SU-DHL-6 (cell line): Measurements from ENCODE around the gene CYP2C19.

Experiments used
- CTCF ChIP-seq: fragments of 200-600 bp; sonication (generic); IDR thresholded peaks from one replicate; pipeline ENCODE4 v1.5.1; 2017; ENCODE audit warnings: antibody characterized with exemption, mild to moderate bottlenecking, low read length, moderate library complexity; ENCODE audit not compliant: insufficient read depth, poor library complexity, severe bottlenecking
- EZH2phosphoT487 ChIP-seq: fragments of 200-600 bp; sonication (generic), shearing (Covaris generic); conservative IDR thresholded peaks from 2 replicates; pipeline ENCODE4 v1.6.1; 2018; ENCODE audit warnings: mild to moderate bottlenecking, antibody characterized with exemption, low read length, moderate library complexity, mixed read lengths

DNA sequence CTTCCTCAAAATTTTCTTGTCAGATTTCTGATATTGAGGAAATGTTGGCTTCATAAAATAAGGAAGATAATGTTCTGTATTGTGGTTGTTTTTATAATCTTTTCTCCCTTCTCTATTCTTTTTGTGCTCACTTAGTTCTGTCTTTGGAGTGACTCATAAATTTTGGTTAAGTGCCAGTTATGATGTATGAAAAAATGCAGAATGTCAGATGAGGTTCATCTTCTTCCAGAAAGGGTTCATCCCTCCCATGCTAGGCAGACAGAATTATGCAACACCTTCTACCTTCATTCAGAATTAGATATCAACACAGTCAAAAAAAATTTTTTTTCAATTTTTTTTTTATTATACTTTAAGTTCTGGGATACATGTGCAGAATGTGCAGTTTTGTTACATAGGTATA lies 36.6 kb upstream of the CYP2C19 start:
- no peak for TF ChIP-seq CTCF
- no peak for TF ChIP-seq EZH2phosphoT487
